ENCODE measurements around the gene HTR2A. TPM values are rescaled to one million over a fixed set of nuclear protein-coding genes. Genes with fewer than 3 reads are reported as not detected.

Gene HTR2A
- total and polyA plus RNA-seq, 10 of the 15 experiments (the other 5 are each of a cell fraction or from before 2014, with no cell fraction given): not detected

DNA sequence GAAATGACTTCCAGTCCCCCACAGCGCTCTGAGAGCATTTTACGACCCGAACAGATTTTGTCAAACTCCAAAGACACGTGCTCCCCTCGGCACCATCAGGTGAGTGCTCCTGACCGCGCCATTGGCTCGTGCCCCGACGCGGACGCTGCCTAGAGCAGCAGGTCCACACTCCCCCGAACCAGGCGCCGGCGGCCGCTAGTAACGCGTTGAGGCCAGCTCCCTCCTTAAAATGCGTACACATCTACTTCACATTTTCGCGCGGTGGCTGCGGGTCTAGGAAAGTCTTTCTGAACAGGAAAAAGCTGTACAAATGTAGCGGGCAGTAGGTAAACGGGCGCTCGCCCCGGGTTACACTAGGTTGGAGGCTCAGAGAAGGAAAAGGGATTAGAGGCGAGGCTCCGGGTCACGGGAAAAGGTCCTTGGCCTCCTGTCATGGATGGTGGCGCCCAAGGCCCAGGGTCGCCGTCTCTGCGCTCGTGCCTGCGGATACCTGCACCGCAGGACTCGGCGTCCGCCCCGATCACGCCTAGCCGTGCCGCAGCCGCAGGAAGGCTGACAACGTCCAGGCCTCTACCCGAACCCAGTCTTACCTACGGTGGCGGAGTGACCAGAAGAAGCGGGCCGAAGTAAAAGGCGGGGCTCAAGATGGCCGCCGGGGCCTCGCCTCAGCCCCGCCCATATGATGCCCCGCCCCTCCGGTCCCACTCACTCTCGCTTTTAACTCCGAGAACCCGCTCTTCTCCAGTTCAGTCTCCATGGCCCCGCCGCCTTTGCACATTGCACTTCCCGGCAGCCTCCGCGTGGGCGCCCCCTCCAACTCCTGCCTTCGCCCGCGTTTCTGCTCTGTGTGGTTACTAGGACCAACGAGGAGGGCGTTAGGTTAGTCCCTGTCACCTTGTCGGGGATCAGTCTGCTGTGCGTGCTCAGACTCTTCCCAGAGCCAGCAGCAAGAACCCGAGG, 100.1 kb downstream of the HTR2A start, which contains the start of gene ESD (continued):
- TF ChIP-seq MYC (IDR thresholded peaks at IDR 0.05; ENCODE audit: insufficient read depth, insufficient read length, insufficient replicate concordance, low read length, severe bottlenecking) (no peak), TAF1 (IDR thresholded peaks at IDR 0.05; ENCODE audit: borderline replicate concordance, low read depth, low read length) (peak; percentile 63; the same call in 1 of the 2 replicates), WRNIP1 (IDR thresholded peaks at IDR 0.05; ENCODE audit: borderline replicate concordance, low read depth, low read length) (no peak), YY1 (IDR thresholded peaks at IDR 0.05; ENCODE audit: low read depth, low read length) (peak; percentile 97), SMAD1 (IDR thresholded peaks at IDR 0.05; ENCODE audit: low read depth, partially characterized antibody) (no peak), FOS (IDR thresholded peaks at IDR 0.05; ENCODE audit: borderline replicate concordance, extremely low read depth, insufficient read length) (peak; percentile 20), POLR2AphosphoS5 (IDR thresholded peaks at IDR 0.05; ENCODE audit: low read length) (peak; percentile 82), NBN (IDR thresholded peaks at IDR 0.05) (0 out of 2 replicates have a peak, but pooled peaks have one; percentile 30), ETV6 (conservative IDR thresholded peaks at IDR 0.05 in 1 of 2, IDR thresholded peaks at IDR 0.05 in 1 of 2; ENCODE audit: borderline replicate concordance in 1 of 2, low read depth in 1 of 2) (no peak), ZBED1 (IDR thresholded peaks at IDR 0.05; ENCODE audit: borderline replicate concordance) (no peak), BRCA1 (IDR thresholded peaks at IDR 0.05; ENCODE audit: low read depth, low read length) (0 out of 2 replicates have a peak, but pooled peaks have one; percentile 13), SMC3 (IDR thresholded peaks at IDR 0.05; ENCODE audit: borderline replicate concordance, low read length) (no peak), HDAC2 (IDR thresholded peaks at IDR 0.05) (no peak)
- TF ChIP-seq, protein P1, sequence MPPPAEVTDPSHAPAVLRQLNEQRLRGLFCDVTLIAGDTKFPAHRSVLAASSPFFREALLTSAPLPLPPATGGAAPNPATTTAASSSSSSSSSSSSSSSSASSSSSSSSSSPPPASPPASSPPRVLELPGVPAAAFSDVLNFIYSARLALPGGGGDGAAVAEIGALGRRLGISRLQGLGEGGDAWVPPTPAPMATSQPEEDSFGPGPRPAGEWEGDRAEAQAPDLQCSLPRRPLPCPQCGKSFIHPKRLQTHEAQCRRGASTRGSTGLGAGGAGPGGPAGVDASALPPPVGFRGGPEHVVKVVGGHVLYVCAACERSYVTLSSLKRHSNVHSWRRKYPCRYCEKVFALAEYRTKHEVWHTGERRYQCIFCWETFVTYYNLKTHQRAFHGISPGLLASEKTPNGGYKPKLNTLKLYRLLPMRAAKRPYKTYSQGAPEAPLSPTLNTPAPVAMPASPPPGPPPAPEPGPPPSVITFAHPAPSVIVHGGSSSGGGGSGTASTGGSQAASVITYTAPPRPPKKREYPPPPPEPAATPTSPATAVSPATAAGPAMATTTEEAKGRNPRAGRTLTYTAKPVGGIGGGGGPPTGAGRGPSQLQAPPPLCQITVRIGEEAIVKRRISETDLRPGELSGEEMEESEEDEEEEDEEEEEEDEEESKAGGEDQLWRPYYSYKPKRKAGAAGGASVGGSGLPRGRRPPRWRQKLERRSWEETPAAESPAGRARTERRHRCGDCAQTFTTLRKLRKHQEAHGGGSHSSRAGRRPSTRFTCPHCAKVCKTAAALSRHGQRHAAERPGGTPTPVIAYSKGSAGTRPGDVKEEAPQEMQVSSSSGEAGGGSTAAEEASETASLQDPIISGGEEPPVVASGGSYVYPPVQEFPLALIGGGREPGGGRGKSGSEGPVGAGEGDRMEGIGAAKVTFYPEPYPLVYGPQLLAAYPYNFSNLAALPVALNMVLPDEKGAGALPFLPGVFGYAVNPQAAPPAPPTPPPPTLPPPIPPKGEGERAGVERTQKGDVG (CRISPR knock-in tag; IDR thresholded peaks at IDR 0.05): no peak
- TF ChIP-seq, protein P2, sequence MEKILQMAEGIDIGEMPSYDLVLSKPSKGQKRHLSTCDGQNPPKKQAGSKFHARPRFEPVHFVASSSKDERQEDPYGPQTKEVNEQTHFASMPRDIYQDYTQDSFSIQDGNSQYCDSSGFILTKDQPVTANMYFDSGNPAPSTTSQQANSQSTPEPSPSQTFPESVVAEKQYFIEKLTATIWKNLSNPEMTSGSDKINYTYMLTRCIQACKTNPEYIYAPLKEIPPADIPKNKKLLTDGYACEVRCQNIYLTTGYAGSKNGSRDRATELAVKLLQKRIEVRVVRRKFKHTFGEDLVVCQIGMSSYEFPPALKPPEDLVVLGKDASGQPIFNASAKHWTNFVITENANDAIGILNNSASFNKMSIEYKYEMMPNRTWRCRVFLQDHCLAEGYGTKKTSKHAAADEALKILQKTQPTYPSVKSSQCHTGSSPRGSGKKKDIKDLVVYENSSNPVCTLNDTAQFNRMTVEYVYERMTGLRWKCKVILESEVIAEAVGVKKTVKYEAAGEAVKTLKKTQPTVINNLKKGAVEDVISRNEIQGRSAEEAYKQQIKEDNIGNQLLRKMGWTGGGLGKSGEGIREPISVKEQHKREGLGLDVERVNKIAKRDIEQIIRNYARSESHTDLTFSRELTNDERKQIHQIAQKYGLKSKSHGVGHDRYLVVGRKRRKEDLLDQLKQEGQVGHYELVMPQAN (conservative IDR thresholded peaks at IDR 0.05): peak; percentile 68; the same call in 1 of the 2 replicates
- TF ChIP-seq, protein P3, sequence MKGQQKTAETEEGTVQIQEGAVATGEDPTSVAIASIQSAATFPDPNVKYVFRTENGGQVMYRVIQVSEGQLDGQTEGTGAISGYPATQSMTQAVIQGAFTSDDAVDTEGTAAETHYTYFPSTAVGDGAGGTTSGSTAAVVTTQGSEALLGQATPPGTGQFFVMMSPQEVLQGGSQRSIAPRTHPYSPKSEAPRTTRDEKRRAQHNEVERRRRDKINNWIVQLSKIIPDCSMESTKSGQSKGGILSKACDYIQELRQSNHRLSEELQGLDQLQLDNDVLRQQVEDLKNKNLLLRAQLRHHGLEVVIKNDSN (IDR thresholded peaks at IDR 0.05; ENCODE audit: borderline replicate concordance, extremely low read length, insufficient read depth, low read depth, low read length): peak; percentile 87
- TF ChIP-seq, protein P4, sequence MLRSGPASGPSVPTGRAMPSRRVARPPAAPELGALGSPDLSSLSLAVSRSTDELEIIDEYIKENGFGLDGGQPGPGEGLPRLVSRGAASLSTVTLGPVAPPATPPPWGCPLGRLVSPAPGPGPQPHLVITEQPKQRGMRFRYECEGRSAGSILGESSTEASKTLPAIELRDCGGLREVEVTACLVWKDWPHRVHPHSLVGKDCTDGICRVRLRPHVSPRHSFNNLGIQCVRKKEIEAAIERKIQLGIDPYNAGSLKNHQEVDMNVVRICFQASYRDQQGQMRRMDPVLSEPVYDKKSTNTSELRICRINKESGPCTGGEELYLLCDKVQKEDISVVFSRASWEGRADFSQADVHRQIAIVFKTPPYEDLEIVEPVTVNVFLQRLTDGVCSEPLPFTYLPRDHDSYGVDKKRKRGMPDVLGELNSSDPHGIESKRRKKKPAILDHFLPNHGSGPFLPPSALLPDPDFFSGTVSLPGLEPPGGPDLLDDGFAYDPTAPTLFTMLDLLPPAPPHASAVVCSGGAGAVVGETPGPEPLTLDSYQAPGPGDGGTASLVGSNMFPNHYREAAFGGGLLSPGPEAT (IDR thresholded peaks at IDR 0.05; ENCODE audit: low read depth): peak; percentile 41; the same call in 1 of the 2 replicates
- TF ChIP-seq, protein P5, sequence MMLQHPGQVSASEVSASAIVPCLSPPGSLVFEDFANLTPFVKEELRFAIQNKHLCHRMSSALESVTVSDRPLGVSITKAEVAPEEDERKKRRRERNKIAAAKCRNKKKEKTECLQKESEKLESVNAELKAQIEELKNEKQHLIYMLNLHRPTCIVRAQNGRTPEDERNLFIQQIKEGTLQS (IDR thresholded peaks at IDR 0.05; ENCODE audit: borderline replicate concordance, extremely low read depth, low read depth, low read length): peak; percentile 62; the same call in 1 of the 2 replicates

Data from GM12878 (cell line).